ENCODE measurements around the gene TTLL9. TPM values are rescaled to one million over a fixed set of nuclear protein-coding genes. Genes with fewer than 3 reads are reported as not detected.

Gene TTLL9
- total RNA-seq, 5 donors from 2014 or later (not counting 1 experiment from before 2014, with no cell fraction given) = 0.16 TPM; not detected in 4

- no peak overlapping the region for H3K27ac Mint-ChIP-seq
- Histone ChIP-seq H3K36me3 (ENCODE audit: control insufficient read depth in 2 of 2, extremely low read depth in 1 of 2, insufficient read depth in 1 of 2, low read length in 1 of 2) (no peaks in the 10 kb centered on the region), H3K27me3 (replicated peaks in 1 of 2; ENCODE audit: control insufficient read depth in 2 of 2, extremely low read depth in 1 of 2, insufficient read depth in 2 of 2, low read length in 1 of 2) (peaks cover 0 to 10% of the 10 kb centered on the region in 2 experiments), H3K9me3 (no peaks in the 10 kb centered on the region), H3K4me3 (ENCODE audit: control insufficient read depth in 1 of 2, extremely low read depth in 1 of 2, low read length in 1 of 2) (no peak overlapping the region), H3K27ac (ENCODE audit: low read length) (no peak overlapping the region), H3K4me1 (ENCODE audit: control insufficient read depth in 1 of 2, extremely low read depth in 1 of 2, insufficient read depth in 2 of 2, low read length in 2 of 2) (peaks cover 0 to 7% of the 10 kb centered on the region in 2 experiments)
- no peaks in the 10 kb centered on the region for H3K9me3 Mint-ChIP-seq
- DNase-seq = no peak
- CTCF ChIA-PET = interaction anchor here in 1 of 2 donors (0.6 kb wide), 1 partner anchor 10 kb away, joined by 3 read pairs; no protein-coding TSS in a partner anchor
- ATAC-seq (replicated peaks in 1 of 4) = no peak
- WGBS (ENCODE audit: insufficient coverage) = 82% methylated on average over 10 of the region's 15 CpGs
- H3K27me3 Mint-ChIP-seq = no peaks in the 10 kb centered on the region
- H3K4me3 Mint-ChIP-seq = no peak overlapping the region
- no peaks in the 10 kb centered on the region for H3K36me3 Mint-ChIP-seq
- peaks cover 0 to 4% (median 1%) of the 10 kb centered on the region in 3 donors for H3K4me1 Mint-ChIP-seq
- POLR2A ChIA-PET = no interaction called here
Measured at GRCh38 chr20:31840906-31841816, 29.3 kb upstream of the TTLL9 start.

DNA sequence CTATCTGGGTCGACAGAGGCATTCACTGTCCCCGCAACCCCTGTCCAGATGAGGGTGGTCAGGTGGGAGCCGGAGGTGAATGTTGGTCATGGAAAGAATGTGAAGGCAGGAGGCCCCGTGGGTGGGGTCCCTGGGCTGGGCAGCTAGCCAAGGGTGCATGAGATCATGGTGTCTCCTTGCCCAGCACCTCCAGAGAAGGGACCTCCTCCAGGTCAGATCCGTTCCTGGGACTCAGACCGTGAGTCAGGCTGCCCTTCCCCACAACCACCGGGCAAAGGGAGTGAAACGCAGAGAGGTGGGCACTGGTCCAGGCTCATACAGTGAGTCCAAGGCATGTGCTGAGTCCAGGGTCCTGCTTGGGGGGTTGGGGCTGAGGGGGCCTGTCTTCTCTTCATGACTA is 28.5 kb upstream of the TTLL9 start:
- WGBS (ENCODE audit: insufficient coverage) = 61% methylated on average over 3 of the region's 8 CpGs
- Mint-ChIP-seq H3K9me3 (no peaks in the 10 kb centered on the region), H3K4me1 (no peaks in the 10 kb centered on the region), H3K36me3 (no peaks in the 10 kb centered on the region), H3K27me3 (no peaks in the 10 kb centered on the region), H3K4me3 (no peak overlapping the region), H3K27ac (no peak overlapping the region)
- H3K27me3 ChIP-seq (replicated peaks in 1 of 2; ENCODE audit: control insufficient read depth in 2 of 2, extremely low read depth in 1 of 2, insufficient read depth in 2 of 2, low read length in 1 of 2) = peaks cover 0 to 11% of the 10 kb centered on the region in 2 experiments
- DNase-seq = no peak
- no peaks in the 10 kb centered on the region for H3K9me3 ChIP-seq
- ChIA-PET CTCF (interaction anchor here in 1 of 2 donors (0.6 kb wide), 1 partner anchor 245 kb away, joined by 4 read pairs; no protein-coding TSS in a partner anchor), POLR2A (no interaction called here)
- no peaks in the 10 kb centered on the region for H3K4me1 ChIP-seq (ENCODE audit: control insufficient read depth in 1 of 2, extremely low read depth in 1 of 2, insufficient read depth in 2 of 2, low read length in 2 of 2)
- H3K27ac ChIP-seq (ENCODE audit: low read length) = no peak overlapping the region
- H3K36me3 ChIP-seq (ENCODE audit: control insufficient read depth in 2 of 2, extremely low read depth in 1 of 2, insufficient read depth in 1 of 2, low read length in 1 of 2) = no peaks in the 10 kb centered on the region
- no peak overlapping the region for H3K4me3 ChIP-seq (ENCODE audit: control insufficient read depth in 1 of 2, extremely low read depth in 1 of 2, low read length in 1 of 2)
- ATAC-seq (replicated peaks in 1 of 4) = no peak

- Mint-ChIP-seq H3K27me3 (no peaks in the 10 kb centered on the region), H3K9me3 (no peaks in the 10 kb centered on the region), H3K4me1 (no peaks in the 10 kb centered on the region), H3K4me3 (no peak overlapping the region), H3K36me3 (no peaks in the 10 kb centered on the region), H3K27ac (no peak overlapping the region)
- no peak overlapping the region for H3K27ac ChIP-seq (ENCODE audit: low read length)
- H3K36me3 ChIP-seq (ENCODE audit: control insufficient read depth in 2 of 2, extremely low read depth in 1 of 2, insufficient read depth in 1 of 2, low read length in 1 of 2) = no peaks in the 10 kb centered on the region
- no peak for ATAC-seq (replicated peaks in 1 of 4)
- ChIA-PET POLR2A (no interaction called here), CTCF (interaction anchor here in 1 of 2 donors (0.6 kb wide), 1 partner anchor 245 kb away, joined by 4 read pairs; no protein-coding TSS in a partner anchor)
- no peaks in the 10 kb centered on the region for H3K9me3 ChIP-seq
- WGBS (ENCODE audit: insufficient coverage) = 83% methylated on average over 2 of the region's 12 CpGs
- no peak for DNase-seq
- H3K4me3 ChIP-seq (ENCODE audit: control insufficient read depth in 1 of 2, extremely low read depth in 1 of 2, low read length in 1 of 2) = no peak overlapping the region
- H3K27me3 ChIP-seq (replicated peaks in 1 of 2; ENCODE audit: control insufficient read depth in 2 of 2, extremely low read depth in 1 of 2, insufficient read depth in 2 of 2, low read length in 1 of 2) = peaks cover 0 to 9% of the 10 kb centered on the region in 2 experiments
- no peaks in the 10 kb centered on the region for H3K4me1 ChIP-seq (ENCODE audit: control insufficient read depth in 1 of 2, extremely low read depth in 1 of 2, insufficient read depth in 2 of 2, low read length in 2 of 2)
Measured at GRCh38 chr20:31842471-31843157, 27.8 kb upstream of the TTLL9 start.

DNA sequence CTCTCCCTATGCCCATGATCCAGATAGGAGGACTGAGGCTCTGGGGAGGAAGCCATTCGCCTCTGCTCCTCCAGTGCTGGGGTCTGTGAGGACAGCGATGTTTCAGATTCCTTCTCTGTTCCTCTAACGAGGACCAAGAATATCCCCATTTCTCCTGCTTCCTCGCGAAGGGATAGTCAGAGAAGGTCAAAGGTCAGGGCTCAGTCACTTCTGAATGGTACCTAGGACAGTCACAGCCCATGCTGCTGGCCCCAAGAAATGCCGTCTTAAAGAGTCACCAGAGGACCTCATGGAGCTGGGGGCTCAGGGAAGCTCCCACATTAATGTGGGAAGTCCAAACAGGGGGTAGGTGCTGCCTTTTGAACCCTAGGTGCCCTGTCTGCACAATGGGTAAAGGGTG is 27.1 kb upstream of the TTLL9 start:
- Mint-ChIP-seq H3K9me3 (no peaks in the 10 kb centered on the region), H3K27ac (no peak overlapping the region), H3K27me3 (peaks cover 0 to 2% of the 10 kb centered on the region in 2 donors), H3K36me3 (no peaks in the 10 kb centered on the region), H3K4me3 (no peak overlapping the region), H3K4me1 (no peaks in the 10 kb centered on the region)
- 80% methylated on average over 4 of the region's 6 CpGs for WGBS (ENCODE audit: insufficient coverage)
- DNase-seq (no peak), ATAC-seq (replicated peaks in 1 of 4) (no peak)
- ChIA-PET POLR2A (interaction anchor here in 1 of 2 donors (0.6 kb wide), 1 partner anchor 638 kb away, joined by 10 read pairs; no protein-coding TSS in a partner anchor), CTCF (no interaction called here)
- Histone ChIP-seq H3K4me3 (ENCODE audit: control insufficient read depth in 1 of 2, extremely low read depth in 1 of 2, low read length in 1 of 2) (no peak overlapping the region), H3K36me3 (ENCODE audit: control insufficient read depth in 2 of 2, extremely low read depth in 1 of 2, insufficient read depth in 1 of 2, low read length in 1 of 2) (no peaks in the 10 kb centered on the region), H3K27ac (ENCODE audit: low read length) (no peak overlapping the region), H3K9me3 (no peaks in the 10 kb centered on the region), H3K4me1 (ENCODE audit: control insufficient read depth in 1 of 2, extremely low read depth in 1 of 2, insufficient read depth in 2 of 2, low read length in 2 of 2) (no peaks in the 10 kb centered on the region), H3K27me3 (replicated peaks in 1 of 2; ENCODE audit: control insufficient read depth in 2 of 2, extremely low read depth in 1 of 2, insufficient read depth in 2 of 2, low read length in 1 of 2) (peaks cover 0 to 7% of the 10 kb centered on the region in 2 experiments)

DNA sequence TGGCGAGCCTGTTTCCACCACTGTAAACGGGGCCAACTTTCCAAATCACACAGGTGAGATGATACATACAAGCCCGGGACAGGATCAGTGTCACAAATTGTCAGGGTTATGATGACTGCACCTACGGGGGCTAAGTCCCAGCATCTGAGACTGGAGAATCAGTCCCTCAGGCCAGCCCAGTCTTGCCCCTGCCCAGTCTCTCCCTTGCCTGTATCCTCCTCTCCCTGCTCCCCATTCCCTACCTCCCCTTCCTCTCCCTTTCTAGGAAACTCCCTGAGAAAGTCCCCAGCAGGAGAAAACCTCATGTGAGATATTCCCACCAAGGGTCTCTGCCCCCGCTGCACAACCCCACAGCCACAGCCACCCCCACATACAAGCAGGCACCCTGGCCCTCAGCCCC is 26.6 kb upstream of the TTLL9 start:
- Histone ChIP-seq H3K36me3 (ENCODE audit: control insufficient read depth in 2 of 2, extremely low read depth in 1 of 2, insufficient read depth in 1 of 2, low read length in 1 of 2) (no peaks in the 10 kb centered on the region), H3K9me3 (no peaks in the 10 kb centered on the region), H3K27ac (ENCODE audit: low read length) (no peak overlapping the region), H3K27me3 (replicated peaks in 1 of 2; ENCODE audit: control insufficient read depth in 2 of 2, extremely low read depth in 1 of 2, insufficient read depth in 2 of 2, low read length in 1 of 2) (peaks cover 0 to 10% of the 10 kb centered on the region in 2 experiments), H3K4me3 (ENCODE audit: control insufficient read depth in 1 of 2, extremely low read depth in 1 of 2, low read length in 1 of 2) (no peak overlapping the region), H3K4me1 (ENCODE audit: control insufficient read depth in 1 of 2, extremely low read depth in 1 of 2, insufficient read depth in 2 of 2, low read length in 2 of 2) (no peaks in the 10 kb centered on the region)
- Mint-ChIP-seq H3K27me3 (peaks cover 0 to 5% of the 10 kb centered on the region in 2 donors), H3K36me3 (no peaks in the 10 kb centered on the region), H3K4me1 (no peaks in the 10 kb centered on the region), H3K27ac (no peak overlapping the region), H3K4me3 (no peak overlapping the region), H3K9me3 (no peaks in the 10 kb centered on the region)
- CTCF ChIA-PET = no interaction called here
- POLR2A ChIA-PET = no interaction called here
- ATAC-seq (replicated peaks in 1 of 4) = no peak
- WGBS (ENCODE audit: insufficient coverage) = 80% methylated on average over 2 of the region's 5 CpGs
- DNase-seq = no peak

DNA sequence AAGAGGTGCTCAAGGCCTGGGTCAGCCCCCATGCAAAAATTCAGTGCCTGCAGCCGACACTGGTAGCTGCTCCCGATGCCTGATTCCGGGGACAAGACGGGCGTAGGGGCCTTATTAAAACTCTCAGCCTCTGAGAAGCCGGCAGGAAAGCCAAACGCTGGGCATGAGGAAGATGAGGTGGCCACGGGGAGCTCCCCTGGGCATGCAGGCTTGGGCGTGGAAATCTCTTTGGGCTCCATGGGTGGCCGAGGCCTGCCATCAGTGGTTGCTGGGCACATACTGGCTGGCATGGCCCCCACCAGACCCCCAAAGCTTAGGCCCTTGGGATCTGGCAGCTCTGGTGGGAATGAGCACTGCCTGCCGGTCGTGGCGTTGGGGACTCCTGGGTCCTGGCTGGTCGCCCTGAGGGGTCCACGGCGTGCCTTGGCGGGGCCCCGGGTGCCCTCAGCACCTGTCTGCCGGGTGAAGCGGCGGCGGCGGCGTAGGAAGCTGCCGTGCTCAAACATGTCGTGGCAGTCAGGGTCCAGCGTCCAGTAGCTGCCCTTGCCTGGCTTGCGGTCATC is 25.6 kb upstream of the TTLL9 start:
- no peak overlapping the region for H3K27ac ChIP-seq (ENCODE audit: low read length)
- ATAC-seq (replicated peaks in 1 of 4) = no peak
- CTCF ChIA-PET = interaction anchor here in 1 of 2 donors (1.0 kb wide), 1 partner anchor 12 kb away, joined by 4 read pairs; no protein-coding TSS in a partner anchor

More for the DNA sequence above, 25.6 kb upstream of the TTLL9 start:
- 90% methylated on average over 28 of the region's 28 CpGs for WGBS (ENCODE audit: insufficient coverage)
- no peaks in the 10 kb centered on the region for H3K4me1 ChIP-seq (ENCODE audit: control insufficient read depth in 1 of 2, extremely low read depth in 1 of 2, insufficient read depth in 2 of 2, low read length in 2 of 2)
- no peak overlapping the region for H3K27ac Mint-ChIP-seq
- H3K4me3 ChIP-seq (ENCODE audit: control insufficient read depth in 1 of 2, extremely low read depth in 1 of 2, low read length in 1 of 2) = no peak overlapping the region
- POLR2A ChIA-PET = no interaction called here
- H3K36me3 Mint-ChIP-seq = no peaks in the 10 kb centered on the region
- H3K4me3 Mint-ChIP-seq = no peak overlapping the region
- H3K36me3 ChIP-seq (ENCODE audit: control insufficient read depth in 2 of 2, extremely low read depth in 1 of 2, insufficient read depth in 1 of 2, low read length in 1 of 2) = no peaks in the 10 kb centered on the region
- H3K27me3 ChIP-seq (replicated peaks in 1 of 2; ENCODE audit: control insufficient read depth in 2 of 2, extremely low read depth in 1 of 2, insufficient read depth in 2 of 2, low read length in 1 of 2) = peaks cover 0 to 12% of the 10 kb centered on the region in 2 experiments
- no peaks in the 10 kb centered on the region for H3K9me3 ChIP-seq
- no peaks in the 10 kb centered on the region for H3K4me1 Mint-ChIP-seq
- H3K27me3 Mint-ChIP-seq = peaks cover 0 to 10% of the 10 kb centered on the region in 2 donors
- H3K9me3 Mint-ChIP-seq = no peaks in the 10 kb centered on the region
- DNase-seq = no peak

Data from T-cell (primary cell).